Activated CD8-positive, alpha-beta memory T cell treated with anti-CD3 and anti-CD28 coated beads for 48 hours (primary cell): ENCODE measurements around the gene RYK.
A peak's percentile ranks its signal among the peaks of the same experiment; 100 is the strongest.
"Not testable (repeated sequence)": the region's sequence is repeated elsewhere in the genome, so short reads cannot be mapped to it uniquely, and the experiment has no call there.

Experiments used
- DNase-seq, 3 experiments: peaks; one replicate each; pipeline ENCODE4 v3.0.0-alpha.2; 2020; ENCODE audit warnings: low read depth in 2 of 3, low spot score in 2 of 3

The RYK gene

GRCh38 chr3:134216851-134217250, 33.8 kb downstream of the RYK start:
- no peak for DNase-seq

GRCh38 chr3:134216191-134216764, 34.4 kb downstream of the RYK start:
- no peak for DNase-seq

DNA sequence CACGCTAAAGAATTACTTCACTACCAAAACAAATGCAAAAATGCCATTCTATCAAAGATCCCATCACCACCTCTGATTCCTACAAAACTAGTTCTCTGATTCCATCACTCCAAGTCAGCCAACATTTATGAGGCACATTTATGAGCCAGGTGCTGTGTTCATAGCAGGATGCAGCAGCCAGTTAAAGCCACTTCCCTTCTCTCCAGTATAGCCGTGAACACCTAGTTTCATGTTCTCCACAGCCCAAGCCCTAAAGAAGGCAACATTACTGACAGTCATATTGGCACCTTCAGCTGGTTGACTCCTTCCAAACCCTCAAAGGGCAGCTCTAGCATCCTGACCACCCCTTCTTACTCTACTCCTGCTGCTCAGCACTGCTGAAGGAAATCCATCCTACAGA, 36.4 kb downstream of the RYK start:
- DNase-seq = no peak

GRCh38 chr3:134212967-134213665, 37.5 kb downstream of the RYK start:
- DNase-seq = peak; percentile 55 to 96 (median 92)

GRCh38 chr3:134211797-134212196, 38.9 kb downstream of the RYK start:
- DNase-seq = no peak

DNA sequence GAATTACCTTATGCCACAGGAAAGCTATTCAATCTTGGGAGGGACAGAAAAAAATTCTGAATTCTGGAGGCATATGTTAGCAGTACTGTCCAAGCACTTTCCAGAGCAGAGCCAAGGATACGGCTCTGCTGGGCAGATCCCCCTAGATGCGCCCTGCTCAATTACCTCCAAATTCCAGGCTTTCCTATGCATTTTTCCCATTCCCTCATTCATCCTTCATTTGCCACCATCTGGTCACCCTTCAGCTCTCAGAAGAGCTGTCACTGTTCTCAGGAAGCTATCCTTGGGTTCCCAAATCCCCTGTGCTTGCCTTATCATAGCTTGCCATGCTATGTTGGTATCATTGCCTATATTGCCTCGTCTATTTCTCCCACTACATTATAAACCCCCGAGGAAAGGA, 45.2 kb downstream of the RYK start:
- no peak for DNase-seq

- DNase-seq = no peak
Measured at GRCh38 chr3:134201201-134202130, 49.2 kb downstream of the RYK start.

- DNase-seq = not testable (repeated sequence)
Measured at GRCh38 chr3:134199880-134200279, 50.8 kb downstream of the RYK start.

- no peak for DNase-seq
Measured at GRCh38 chr3:134199240-134199639, 51.4 kb downstream of the RYK start.

DNA sequence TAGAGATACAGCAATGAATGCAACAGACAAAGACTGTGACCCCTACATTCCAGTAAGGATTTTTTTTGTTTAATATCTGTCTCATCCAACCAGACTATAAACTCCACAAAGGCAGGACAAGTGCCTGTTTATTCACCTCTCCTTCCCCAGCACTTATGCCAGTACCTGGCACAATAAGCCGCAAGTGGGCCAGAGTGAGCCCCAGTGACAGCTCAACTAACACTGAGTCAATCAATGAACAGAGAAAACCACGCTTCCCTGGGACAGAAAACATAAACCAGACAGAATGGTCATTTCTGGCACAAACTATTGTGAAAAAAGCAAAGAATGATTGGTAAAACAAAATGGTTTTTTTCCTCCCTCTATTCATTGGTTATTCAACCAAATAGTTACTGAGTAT, 52.2 kb downstream of the RYK start:
- no peak for DNase-seq

- no peak for DNase-seq
Measured at GRCh38 chr3:134197681-134198261, 52.9 kb downstream of the RYK start.

- no peak for DNase-seq
Measured at GRCh38 chr3:134194247-134194646, 56.4 kb downstream of the RYK start.

DNA sequence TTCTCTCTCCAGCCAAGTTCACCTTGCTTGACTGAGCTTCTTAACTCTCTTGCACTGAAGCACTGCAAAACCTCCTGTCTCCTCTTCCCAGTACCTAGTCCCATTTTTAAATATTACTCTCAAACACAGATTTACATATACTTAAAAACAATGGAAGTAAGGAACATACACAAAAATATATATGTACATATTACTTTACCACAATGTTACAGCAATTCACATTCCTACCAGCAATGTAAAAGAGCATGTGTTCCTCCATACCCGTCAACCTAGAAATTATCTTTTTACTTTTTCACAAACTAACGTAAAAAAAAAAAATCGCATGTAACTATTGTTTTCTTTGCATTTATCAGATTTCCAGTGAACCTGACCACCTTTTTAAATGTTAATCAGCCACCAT, 60.4 kb downstream of the RYK start:
- DNase-seq = no peak

- no peak for DNase-seq
Measured at GRCh38 chr3:134189849-134190248, 60.8 kb downstream of the RYK start.

DNA sequence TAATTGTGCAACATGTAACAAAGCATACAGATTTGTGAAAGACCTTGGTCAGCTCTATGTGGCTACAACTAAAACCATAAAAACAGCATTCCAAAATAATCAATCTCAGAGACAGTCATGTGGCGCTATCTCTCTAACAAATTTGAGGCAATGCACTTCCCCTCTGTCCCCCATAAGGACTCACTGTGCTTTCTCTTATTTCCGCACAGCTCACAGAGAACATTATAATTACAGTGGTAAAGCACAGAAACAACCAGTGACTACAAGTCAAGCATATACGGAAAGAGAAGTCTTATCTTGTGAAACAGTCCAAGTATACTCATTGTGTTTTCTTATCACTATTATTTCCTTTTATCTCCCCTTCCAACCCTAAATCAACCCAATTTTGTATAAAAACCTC, 64.3 kb downstream of the RYK start:
- DNase-seq = no peak

DNA sequence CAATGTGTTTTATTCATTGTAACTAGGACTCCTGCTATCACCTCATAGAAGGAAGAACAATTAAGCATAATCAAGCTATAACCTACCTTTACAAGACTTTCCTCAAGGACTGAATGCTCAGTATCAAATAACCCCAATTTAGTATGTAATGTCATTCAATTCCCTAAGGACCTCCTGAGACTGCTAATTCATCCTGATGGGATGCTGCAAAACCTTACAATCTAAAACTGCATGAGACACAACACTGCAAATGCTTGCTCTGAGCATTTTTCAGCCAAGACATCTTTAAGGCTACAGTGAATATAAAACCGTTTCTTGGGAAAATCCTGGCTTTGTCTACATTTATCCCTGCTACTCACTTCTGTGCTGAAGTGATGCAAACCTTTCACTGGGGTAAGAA, 69.9 kb downstream of the RYK start:
- no peak for DNase-seq

DNA sequence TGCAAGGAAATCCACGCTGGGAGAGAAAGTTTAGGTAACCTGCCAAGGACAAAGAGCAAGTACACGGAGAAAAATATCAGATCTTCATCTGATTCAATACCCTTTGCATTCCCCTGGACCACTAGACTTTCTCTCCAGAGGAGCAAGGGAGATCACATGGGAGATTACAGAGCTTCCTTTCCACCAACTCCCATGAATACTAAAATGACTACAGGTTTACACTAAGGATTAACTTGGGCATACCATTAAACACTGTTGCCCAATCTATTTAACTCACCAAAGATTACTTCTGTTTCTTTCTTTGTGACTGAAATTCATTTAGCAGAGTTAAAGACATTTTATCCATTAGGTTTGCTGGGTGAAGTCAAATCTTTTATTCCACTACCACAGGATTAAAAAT, 71.2 kb downstream of the RYK start:
- DNase-seq = no peak

GRCh38 chr3:134163096-134163495, 87.6 kb downstream of the RYK start:
- no peak for DNase-seq

- DNase-seq = no peak
Measured at GRCh38 chr3:134161898-134162615, 88.6 kb downstream of the RYK start.

- DNase-seq = no peak
Measured at GRCh38 chr3:134155446-134155845, 95.2 kb downstream of the RYK start.

- DNase-seq = no peak
Measured at GRCh38 chr3:134153761-134154160, 96.9 kb downstream of the RYK start.
